ENCODE data around the gene LGI4.
"Not testable (repeated sequence)": the region's sequence is repeated elsewhere in the genome, so short reads cannot be mapped to it uniquely, and the experiment has no call there.

LGI4 gene

DNA sequence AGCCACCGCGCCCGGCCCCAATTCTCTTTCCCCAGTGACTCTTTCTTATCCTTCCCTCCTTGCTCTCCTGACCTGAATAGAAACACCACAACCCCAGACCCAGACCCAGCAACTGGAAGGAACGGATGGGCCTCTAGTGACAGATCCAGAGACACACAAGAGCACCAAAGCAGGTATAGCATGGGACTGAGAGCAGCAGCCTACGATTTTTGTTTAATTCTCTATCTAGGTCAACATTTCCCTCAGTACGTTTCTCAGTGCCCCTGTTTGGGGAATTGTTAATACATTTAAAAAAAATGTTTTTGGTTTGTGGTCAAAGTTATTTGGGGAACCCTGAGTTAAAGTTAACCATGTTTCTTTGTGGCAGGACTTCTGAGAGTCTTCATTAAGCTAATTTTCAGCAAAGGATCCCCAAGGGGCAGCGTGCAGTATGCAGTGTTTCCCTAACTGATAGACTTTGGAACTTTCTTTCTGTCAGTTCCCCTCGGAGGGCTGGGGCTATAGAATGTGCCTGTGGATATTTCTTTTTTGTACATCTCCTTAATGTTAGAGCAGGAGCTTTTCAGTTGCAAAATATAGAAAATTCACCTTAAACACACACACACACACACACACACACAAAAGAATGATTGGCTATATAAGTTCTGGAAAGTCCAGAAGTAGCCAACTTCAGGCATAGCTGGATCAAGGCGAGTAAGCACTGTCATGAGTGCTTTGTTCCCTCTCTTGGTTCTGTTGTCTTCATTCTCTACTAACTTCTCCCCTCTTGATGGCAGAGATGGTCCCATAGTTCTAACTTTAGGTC is 26.0 kb upstream of the LGI4 start:
- no peak for DNase-seq (ENCODE audit: low spot score)

DNA sequence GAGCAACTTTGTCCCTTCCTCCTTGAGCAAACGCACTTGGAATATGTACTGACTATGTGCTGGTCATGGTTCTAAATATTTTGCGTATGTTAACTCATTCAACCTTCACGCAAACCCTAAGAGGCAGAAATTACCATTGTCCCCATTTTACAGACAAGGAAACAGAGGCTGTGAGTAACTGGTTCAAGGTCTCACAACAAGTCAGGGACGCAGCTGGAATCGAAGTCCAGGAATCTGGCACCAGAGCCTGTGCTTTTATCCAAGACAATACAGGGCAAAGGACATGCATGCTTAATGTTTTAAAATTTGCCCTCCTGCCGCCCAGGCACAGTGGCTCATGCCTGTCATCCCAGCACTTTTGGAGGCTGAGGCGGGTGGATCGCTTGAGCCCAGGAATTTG is 24.7 kb upstream of the LGI4 start:
- DNase-seq (ENCODE audit: low spot score) = no peak

DNA sequence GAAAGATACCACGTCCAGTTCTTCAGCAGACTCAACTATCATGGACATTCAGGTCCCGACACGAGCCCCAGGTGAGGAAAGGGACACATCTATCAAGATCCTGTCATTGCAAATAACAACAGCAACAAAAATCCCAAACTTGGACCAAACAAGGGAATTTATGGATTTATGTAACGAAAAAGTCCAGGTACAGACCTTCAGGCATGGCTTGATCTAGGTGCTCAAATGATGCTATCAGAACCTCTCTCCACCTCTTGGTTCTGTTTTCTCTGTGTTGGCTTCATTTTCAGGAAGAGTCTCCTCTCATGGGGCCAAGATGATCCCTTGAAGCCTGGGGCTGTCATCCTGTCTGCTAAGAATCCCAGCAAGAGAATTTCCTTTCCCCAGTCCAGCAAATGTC is 22.6 kb upstream of the LGI4 start:
- no peak for DNase-seq (ENCODE audit: low spot score)

DNA sequence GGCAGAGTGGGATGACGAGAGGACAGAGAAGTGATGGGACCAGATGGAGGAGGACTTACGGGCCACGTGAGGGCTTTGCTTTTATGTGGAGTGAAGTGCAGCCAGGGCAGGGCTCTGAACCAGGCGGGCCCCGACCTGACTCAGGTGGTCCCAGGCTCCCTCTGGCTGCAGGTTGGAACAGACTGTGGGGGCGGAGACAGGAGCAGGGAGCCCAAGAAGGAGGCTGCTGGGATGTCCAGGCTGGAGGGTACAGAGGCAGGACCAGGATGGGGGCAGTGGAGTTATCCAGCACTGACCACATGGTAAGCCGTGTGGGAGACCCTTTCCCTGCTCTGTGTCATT is 21.8 kb upstream of the LGI4 start:
- no peak for DNase-seq (ENCODE audit: low spot score)

DNA sequence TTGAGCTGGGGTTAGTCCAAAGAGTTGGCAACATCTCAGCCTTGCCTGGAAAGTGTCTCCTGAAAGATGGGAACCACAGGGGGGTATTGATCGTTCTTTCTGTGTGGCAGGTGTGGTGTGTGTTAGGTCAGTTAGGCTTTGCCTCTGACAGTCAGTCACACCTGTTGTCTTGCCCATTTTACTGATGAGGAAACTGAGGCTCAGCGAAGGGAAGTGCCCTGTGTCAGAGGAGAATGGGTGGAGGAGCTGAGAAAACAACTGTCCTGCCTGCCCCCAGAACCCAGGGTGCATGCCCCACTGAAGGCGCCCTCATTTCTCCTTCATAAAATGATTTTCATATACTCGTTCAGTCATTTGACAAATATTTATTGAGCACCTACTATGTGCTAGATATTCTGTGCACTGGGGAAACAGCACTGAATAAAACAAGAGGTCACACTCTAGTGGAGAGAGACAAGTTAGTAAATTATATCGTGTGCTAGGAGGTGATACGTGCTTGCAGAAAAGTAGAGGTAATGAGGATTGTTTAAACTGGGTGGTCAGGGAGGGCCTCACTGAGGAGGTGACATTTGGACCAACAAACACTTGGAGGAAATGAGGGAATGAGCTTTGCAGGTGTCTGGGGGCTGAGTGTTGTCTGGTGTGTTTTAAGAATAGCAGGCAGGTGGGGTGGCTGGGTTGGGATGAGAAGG is 21.3 kb upstream of the LGI4 start:
- DNase-seq (ENCODE audit: low spot score) = no peak

DNA sequence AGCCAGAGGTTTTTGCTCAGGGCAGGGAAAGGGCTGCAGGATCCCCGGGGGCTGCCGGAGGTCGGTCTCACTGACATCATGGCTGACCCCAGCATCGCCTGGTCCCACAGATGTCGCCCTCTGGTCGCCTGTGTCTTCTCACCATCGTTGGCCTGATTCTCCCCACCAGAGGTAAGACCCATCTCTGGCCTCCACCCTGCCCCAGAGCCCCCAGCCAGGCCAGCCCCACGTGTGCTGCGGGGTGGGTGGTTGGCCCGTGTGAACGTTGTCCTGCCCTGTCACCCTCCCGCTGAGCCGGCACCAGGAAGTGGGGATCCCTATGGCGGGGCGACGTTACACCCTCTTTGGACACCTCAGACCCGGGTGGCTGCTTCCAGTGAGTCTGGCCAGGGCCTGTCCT is 20.6 kb upstream of the LGI4 start:
- no peak for DNase-seq (ENCODE audit: low spot score)

DNA sequence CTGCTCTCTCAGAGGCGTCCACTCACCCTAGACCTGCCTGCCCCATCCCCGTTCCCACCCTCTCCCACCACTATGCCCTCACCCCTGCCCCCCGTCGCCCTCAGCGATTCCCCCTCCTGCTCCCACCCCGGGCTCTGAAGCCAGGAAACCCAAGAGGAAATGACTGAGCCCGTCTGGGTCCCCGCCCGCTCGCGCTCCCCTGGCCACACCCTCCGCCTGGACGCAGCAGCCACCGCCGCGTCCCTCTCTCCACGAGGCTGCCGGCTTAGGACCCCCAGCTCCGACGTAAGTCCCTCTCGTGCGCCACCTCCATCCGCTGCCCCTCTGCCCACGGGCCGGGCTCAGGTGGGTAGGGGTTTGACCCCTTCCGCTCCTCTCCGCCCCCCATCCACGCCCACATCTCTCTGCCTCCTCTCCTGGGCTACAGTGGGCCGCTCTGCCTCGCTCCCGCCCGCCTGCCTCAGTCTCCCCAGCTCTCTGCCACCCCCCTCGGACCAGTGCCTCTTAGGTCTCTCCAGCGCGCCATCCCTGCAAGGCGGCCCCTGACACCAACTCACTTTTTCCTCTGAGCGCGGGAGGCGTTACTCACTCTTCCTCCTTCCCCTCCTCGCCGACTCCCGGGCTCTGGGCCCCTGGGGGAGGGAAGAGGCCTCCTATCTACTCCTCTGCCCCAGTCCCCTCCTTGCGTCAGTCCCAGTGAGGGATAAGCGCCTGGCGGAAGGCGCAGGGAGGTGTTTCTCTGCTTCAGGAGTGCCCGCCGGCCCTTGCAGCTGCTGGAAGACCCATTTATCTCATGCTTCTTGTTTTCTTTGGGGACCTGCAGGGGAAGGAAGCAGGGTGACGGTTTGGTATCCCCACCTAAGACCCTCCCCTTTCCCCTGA is 19.9 kb upstream of the LGI4 start, which contains the start of gene FXYD5:
TSS of gene FXYD5 (plus strand) at position 211 of the 882 bp plus-strand sequence. CDS start 816 bp downstream, outside the sequence.
- DNase-seq (ENCODE audit: low spot score) = peak; percentile 54

DNA sequence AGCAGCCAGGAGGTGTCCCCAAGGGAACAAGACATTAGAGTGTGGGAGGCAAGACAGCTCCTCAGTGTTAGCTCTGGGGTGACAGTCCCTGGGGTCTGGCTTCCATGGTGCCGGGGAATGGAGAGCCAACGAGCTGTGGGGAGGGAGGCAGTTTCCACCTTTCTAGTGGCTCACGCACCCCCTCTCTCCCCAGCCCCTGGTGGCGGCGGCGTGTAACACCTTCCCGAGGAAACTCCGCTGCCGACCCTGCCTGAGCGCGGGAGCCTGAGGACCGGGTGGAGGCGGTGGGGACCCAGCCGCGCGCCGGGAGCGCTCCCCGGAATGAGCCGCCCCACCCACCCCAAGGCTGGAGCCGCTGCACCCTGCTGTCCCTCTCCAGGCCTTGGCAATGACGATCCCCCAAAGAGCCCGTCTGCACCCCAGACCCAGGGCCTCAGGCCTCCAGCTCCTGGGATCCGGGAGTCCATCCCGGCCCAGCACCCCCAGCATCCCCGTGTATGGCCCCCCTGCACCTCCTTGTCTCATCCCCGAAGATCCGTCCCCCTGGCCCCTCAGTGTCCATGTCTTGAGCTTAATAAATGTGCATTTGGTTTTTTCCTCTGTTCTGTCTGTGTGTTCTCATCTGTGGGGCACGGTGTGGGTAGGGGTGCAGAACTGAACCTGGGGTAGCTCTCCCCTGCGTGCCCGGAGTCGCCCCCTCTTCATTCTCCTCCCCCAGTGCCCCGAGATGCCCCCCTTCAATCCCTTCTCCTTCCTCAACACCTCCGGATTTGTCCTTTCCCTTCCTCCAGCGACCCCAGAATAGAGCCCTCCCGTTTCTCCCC is 19.1 kb upstream of the LGI4 start:
- peak; percentile 53 for DNase-seq (ENCODE audit: low spot score)

DNA sequence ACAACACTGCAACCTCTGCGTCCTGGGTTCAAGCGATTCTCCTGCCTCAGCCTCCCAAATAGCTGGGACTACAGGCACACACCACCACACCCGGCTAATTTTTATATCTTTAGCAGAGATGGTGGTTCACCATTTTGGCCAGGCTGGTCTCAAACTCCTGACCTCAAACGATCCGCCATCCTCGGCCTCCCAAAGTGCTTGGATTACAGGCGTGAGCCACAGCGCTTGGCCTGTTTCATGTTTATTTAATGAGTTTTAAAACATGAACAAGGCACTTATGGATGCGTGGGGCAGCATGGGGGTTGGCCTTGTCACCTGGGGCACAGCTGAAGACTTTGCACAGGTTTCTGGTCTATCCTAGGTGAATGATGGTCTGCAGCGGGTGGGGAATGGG is 18.3 kb upstream of the LGI4 start:
- not testable (repeated sequence) for DNase-seq (ENCODE audit: low spot score)

DNA sequence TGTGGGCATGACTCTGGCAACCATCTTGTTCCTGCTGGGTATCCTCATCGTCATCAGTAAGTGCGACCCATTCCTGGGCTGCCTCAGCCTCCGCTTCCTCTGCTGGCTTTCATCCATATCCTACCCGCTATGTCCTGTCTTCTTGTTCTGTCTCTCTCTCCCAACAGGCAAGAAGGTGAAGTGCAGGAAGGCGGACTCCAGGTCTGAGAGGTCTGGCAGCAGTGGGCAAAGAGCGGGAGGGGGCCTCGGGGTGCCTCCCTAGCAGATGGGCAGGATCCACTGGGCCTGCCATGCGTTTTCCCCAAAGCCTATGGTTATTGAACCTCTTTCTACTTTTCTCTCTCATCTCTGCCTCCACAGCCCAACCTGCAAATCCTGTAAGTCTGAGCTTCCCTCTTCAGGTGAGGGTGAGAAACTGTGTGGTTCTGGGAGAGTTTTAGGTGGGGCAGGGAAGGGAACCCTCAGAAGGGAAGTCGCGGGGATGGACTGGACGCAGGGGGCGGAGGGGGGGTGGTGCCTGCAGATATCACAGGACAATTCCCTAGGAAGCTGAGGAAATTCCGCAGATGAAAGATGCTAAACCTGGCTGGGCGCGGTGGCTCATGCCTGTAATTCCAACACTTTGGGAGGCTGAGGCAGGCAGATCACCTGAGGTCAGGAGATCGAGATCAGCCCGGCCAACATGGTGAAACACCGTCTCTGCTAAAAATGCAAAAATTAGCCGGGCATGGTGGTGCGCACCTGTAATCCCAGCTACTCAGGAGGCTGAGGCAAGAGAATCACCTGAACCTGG is 16.6 kb upstream of the LGI4 start:
- no peak for DNase-seq (ENCODE audit: low spot score)

DNA sequence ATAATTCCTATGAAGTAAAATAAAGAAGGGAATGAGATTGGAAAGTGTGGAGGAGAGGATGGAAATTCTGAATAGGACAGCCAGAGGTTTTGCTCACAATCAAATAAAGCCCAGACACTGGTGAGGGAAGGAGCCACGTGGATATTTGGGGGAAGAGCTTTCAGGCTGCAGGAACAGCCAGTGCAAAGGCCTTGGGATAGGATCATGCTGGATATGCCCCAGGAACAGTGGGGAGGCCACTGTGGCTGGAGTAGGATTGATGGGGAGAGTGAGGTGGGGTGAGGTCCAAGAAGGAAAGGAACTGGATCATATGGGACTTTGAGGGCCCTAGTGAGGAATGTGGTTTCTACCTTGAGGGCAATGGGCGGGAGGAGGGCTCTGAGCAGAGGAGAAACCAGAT is 15.6 kb upstream of the LGI4 start:
- DNase-seq (ENCODE audit: low spot score) = no peak

DNA sequence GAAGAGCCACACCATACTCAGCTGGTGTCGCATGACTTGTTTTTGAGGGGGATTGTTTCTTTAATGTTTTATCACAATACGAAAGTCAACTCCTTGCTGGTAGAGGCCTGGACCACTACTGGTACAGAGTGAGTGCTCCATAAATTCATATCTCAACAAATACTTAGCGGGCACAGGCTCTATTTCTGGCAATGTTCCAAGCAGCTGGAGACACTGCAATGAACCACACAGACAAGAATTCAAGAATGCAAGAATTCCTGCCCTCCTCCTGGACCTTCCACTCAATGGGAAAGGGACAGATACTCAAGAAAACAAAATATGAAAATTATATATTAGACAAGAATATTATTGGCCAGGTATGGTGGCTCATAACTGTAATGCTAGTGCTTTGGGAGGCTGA is 14.6 kb upstream of the LGI4 start:
- no peak for DNase-seq (ENCODE audit: low spot score)

DNA sequence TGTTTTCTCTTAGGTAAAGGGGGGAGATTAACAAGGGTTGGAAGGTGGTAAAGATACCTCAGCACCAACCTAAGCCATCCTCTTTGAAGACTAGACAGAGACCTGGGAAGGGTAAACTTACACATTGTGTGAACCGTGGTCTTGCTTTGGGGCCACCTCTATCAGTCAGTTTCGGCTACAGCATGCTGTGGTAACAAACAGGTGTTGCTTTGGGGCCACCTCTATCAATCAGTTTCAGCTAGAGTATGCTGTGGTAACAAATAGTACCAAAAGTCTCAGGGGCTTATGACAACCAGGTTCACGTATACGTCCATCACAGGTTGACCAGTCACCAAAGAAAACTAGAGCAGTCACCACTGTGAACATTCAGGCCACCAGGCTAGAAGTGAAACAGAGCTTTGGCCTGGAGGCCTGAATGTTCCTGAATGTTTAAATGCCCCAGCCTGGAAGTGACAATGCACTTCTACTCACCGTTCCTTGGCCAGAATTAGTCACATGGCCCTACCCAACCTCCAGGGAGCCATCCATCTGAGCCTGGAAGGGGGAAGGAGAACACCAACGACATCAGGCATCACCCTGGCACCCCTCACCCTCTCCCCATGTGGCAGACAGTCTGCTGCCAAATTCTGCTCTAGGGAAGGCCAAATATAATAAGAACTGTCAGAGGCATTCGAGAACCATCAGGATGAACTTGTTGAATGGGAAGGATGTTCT is 12.0 kb upstream of the LGI4 start:
- DNase-seq (ENCODE audit: low spot score) = no peak

DNA sequence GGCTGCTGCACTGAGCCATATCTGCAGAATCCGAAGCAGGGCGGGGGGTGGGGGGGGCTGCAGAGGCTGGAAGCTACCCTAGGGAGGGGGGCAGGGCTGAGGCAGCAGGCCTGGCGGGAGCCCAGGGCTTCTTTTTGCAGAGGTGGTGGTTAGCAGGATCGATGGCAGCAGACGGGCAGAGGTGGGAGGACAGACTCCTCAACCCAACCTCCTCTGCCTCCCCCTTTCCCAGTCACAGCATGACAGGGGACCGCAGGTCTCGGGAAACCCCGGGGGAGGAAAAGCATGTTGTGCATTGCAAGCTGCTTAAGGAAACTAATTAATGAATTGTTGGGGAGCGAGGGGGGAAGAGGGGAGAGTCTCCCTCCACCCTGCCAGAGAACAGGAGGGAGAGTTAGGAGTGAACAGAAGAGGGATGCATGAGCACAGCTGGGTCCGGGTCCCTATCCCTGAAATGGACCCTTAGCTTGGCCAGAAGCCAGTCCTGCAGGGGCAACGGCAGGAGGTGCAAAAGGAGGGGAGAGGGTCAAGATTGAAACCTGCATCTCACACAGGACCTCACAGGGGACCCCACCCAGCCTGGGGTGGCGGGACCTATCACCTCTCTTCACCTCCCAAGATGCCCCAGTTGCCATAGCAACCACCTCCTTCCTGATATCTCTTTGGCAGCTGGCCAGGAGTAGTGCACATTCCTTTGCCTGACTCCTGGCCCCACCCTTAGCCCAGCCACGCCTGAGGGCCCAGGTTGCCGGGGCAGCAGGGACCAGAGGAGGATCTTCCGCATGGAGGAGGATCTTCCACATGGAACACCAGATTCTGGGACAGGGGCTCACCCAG is 10.0 kb upstream of the LGI4 start:
- peak; percentile 85 for DNase-seq (ENCODE audit: low spot score)

DNA sequence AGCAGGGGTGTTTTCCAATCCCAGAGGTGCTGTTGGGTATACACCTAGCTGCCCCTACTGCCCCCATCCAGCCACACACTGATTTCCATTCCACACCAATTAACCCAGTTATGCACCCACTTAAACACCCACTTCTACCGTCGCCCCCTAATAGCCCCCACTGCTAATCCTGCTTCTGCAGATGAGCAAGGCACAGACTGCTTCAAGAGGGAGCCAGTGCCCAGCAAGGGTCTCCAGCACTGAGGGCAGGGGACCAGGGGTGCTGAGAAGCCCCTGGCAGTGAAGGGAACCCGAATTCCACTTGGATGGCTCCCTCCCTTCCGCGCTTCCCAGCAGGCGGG is 9.4 kb upstream of the LGI4 start:
- no peak for DNase-seq (ENCODE audit: low spot score)

DNA sequence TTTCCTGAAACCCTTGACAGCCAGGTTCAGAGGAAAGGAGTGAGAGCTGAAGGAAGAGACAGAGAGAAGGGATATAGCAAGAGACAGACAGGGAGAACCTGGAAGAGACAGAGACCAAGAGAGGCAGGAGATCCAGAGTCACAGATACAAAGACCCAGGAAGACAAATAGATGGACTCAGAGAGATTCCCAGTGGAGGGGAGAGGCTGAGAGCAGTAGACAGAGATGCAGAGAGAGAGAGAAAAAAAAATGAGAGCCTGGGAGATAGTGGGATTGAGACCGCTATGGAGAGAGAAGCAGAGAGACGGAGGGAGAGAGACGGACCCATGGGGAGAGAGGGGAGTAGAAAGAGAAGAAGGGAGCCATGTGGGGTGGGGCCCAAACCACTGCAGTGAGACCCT is 9.0 kb upstream of the LGI4 start:
- no peak for DNase-seq (ENCODE audit: low spot score)

DNA sequence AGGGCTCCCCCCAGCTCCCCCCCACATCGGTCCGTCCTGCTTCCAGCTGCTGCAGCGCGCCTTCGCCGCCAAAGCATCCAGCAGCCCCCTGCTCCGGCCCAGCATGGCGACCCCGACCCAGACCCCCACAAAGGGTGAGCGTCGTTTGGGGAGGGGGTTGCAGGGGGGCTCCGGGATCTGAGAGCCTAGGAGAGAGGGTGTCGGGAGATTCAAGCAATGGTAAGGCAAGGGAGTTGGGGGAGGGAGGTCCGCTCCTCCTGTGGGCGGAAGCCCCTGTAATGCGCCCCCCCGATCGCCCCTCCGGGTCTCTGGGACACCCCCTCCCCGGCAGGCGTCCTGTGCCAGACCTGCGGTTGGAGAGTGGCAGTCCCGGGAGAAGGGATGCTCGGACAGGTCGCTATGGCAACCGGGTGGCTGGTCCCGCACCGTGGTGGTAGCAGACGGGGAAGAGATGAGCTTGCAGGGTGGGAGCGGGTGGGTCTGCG is 8.4 kb upstream of the LGI4 start, which contains the start of gene FXYD7:
TSS of gene FXYD7 (plus strand) at position 25 of the 485 bp plus-strand sequence. CDS start at position 104, 79 bp downstream.
- DNase-seq (ENCODE audit: low spot score) = no peak

DNA sequence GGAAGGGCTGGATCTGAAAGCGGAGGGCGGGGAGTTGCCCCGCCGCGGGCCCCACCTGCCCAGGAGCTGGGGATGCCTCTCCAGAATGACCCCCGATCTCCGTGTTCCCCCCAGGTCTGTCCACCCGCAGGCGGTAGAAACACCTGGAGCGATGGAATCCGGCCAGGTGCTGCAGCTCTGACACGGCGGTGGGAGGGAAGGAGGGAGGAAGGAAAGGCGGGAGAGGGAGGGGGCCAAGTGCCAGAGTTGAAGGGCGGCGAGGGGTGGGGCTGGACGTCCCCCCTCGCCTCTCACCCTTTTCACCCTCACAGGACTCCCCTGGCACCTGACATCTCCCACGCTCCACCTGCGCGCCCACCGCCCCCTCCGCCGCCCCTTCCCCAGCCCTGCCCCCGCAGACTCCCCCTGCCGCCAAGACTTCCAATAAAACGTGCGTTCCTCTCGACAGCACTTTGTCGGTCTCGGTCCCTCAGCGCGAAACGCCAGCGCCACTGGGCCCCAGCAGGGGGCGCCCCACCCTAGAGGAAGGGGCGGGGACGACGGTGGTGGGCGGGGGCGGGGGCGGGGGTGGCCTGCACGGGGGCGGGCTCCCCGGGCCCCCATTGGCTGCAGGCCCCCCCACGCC is 7.9 kb upstream of the LGI4 start:
- no peak for DNase-seq (ENCODE audit: low spot score)

All from SW480 (cell line).